Stimulated activated CD8-positive, alpha-beta memory T cell treated with anti-CD3 and anti-CD28 coated beads, Interleukin-4, amount 100 ng/mL, for 4 hours (primary cell): ENCODE data around the gene GRIK3.

ENCODE experiments used
- DNase-seq, 2 donors: peaks; one replicate each; pipeline ENCODE4 v3.0.0-alpha.2; 2020; ENCODE audit warnings: low read depth in 2 of 2, low spot score in 1 of 2

Gene GRIK3

GRCh38 chr1:37047542-37047941 lies 13.2 kb upstream of the GRIK3 start:
- DNase-seq, result no peak

- DNase-seq, result no peak
Observed at GRCh38 chr1:37043101-37043500, 8.8 kb upstream of the GRIK3 start.

GRCh38 chr1:37042506-37042905 lies 8.2 kb upstream of the GRIK3 start:
- DNase-seq, result no peak

- DNase-seq, result no peak
Observed at GRCh38 chr1:37041483-37041882, 7.2 kb upstream of the GRIK3 start.

- DNase-seq, result no peak
Observed at GRCh38 chr1:37040773-37041172, 6.5 kb upstream of the GRIK3 start.

- no peak for DNase-seq
Observed at GRCh38 chr1:37040261-37040660, 5.9 kb upstream of the GRIK3 start.

- no peak for DNase-seq
Observed at GRCh38 chr1:37038227-37039093, 4.1 kb upstream of the GRIK3 start.

- DNase-seq, result no peak
Observed at GRCh38 chr1:37037690-37038089, 3.4 kb upstream of the GRIK3 start.

GRCh38 chr1:37036667-37037053 lies 2.3 kb upstream of the GRIK3 start:
- DNase-seq, result no peak

GRCh38 chr1:37035796-37036666 lies 1.7 kb upstream of the GRIK3 start:
- no peak for DNase-seq

GRCh38 chr1:37035014-37035691 lies 838 bp upstream of the GRIK3 start:
- DNase-seq, result no peak

- DNase-seq, result no peak
Observed at GRCh38 chr1:37033355-37034101, 787 bp downstream of the GRIK3 start.

GRCh38 chr1:37032660-37033354 lies 1.5 kb downstream of the GRIK3 start:
- DNase-seq, result no peak

- DNase-seq, result no peak
Observed at GRCh38 chr1:37031871-37032270, 2.4 kb downstream of the GRIK3 start.

GRCh38 chr1:37031429-37031828 lies 2.9 kb downstream of the GRIK3 start:
- no peak for DNase-seq

- DNase-seq, result no peak
Observed at GRCh38 chr1:37028981-37029617, 5.2 kb downstream of the GRIK3 start.

GRCh38 chr1:37021502-37021901 lies 12.8 kb downstream of the GRIK3 start:
- DNase-seq, result no peak

- no peak for DNase-seq
Observed at GRCh38 chr1:37020653-37021277, 13.6 kb downstream of the GRIK3 start.

- no peak for DNase-seq
Observed at GRCh38 chr1:37018510-37018909, 15.8 kb downstream of the GRIK3 start.
